Measurements from ENCODE around the gene MAVS.
"Not testable (repeated sequence)": the region's sequence is repeated elsewhere in the genome, so short reads cannot be mapped to it uniquely, and the experiment has no call there.

The MAVS gene

GRCh38 chr20:3857405-3857804 lies 10.8 kb downstream of the MAVS start:
- no peak for DNase-seq

GRCh38 chr20:3858689-3859088 lies 12.1 kb downstream of the MAVS start:
- no peak for DNase-seq

- no peak for DNase-seq
These were observed 14.6 kb downstream of the MAVS start for GRCh38 chr20:3861191-3861590.

- no peak for DNase-seq
These were observed 15.7 kb downstream of the MAVS start for GRCh38 chr20:3862333-3862732.

GRCh38 chr20:3863317-3863716 lies 16.7 kb downstream of the MAVS start:
- no peak for DNase-seq

GRCh38 chr20:3864518-3864917 lies 17.9 kb downstream of the MAVS start:
- DNase-seq: no peak

- DNase-seq: no peak
These were observed 18.7 kb downstream of the MAVS start for GRCh38 chr20:3865152-3865886.

- no peak for DNase-seq
These were observed 19.3 kb downstream of the MAVS start for GRCh38 chr20:3865887-3866407.

GRCh38 chr20:3866464-3866863 lies 19.8 kb downstream of the MAVS start:
- DNase-seq: no peak

- DNase-seq: no peak
These were observed 21.2 kb downstream of the MAVS start for GRCh38 chr20:3867802-3868201.

GRCh38 chr20:3869839-3870634 lies 23.4 kb downstream of the MAVS start:
- DNase-seq: no peak

GRCh38 chr20:3871550-3872265 lies 25.1 kb downstream of the MAVS start:
- DNase-seq: no peak

- DNase-seq: no peak
These were observed 26.9 kb downstream of the MAVS start for GRCh38 chr20:3873507-3873906.

- DNase-seq: no peak
These were observed 27.7 kb downstream of the MAVS start for GRCh38 chr20:3874194-3874844.

GRCh38 chr20:3875378-3875974 lies 28.8 kb downstream of the MAVS start:
- DNase-seq: no peak

GRCh38 chr20:3876000-3876399 lies 29.4 kb downstream of the MAVS start:
- DNase-seq: no peak

GRCh38 chr20:3876676-3877075 lies 30.0 kb downstream of the MAVS start:
- DNase-seq: no peak

- DNase-seq: not testable (repeated sequence)
These were observed 32.3 kb downstream of the MAVS start for GRCh38 chr20:3878921-3879274.

GRCh38 chr20:3885715-3886114 lies 39.1 kb downstream of the MAVS start:
- DNase-seq: no peak

- DNase-seq: no peak
These were observed 41.4 kb downstream of the MAVS start for GRCh38 chr20:3887876-3888620.

GRCh38 chr20:3888622-3889488 lies 42.2 kb downstream of the MAVS start, which contains the start of gene PANK2:
PANK2 (plus strand) TSS chr20:3889387.
- peak; percentile 94 for DNase-seq

All from NCI-H1048 (cell line).